ENCODE results near the gene CYP2W1.

DNA sequence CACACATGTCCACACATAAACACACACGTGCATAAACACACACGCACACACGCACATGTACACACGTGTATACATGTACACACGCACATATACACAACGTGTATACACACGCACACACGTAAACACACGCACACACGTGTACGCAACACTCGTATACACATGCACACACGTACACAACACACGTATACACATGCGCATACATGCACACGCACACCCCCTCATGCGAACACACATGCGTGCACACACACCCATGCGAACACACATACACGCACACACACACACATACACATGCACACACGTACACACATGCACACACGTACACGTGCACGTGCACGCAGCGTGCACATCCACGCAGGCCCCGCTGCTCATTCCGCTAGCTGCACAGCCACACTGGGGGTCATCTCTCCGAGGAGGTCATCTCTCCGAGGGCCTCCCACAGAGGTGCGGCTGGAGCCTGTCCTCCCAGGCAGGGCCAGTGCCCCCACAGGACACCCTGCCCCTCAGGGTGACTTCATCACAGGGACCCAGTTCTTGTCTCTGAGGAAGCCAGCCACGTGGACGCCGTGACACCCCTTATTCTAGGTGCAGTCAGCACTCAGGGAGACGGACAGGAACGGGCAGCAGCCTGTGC, 25.9 kb downstream of the CYP2W1 start:
- TF ChIP-seq TCF7L2 (IDR thresholded peaks at IDR 0.05; ENCODE audit: borderline replicate concordance, low read depth, low read length) (no peak), GLI4 (tag by site-specific recombination; IDR thresholded peaks at IDR 0.05) (no peak)

Measured in HEK293 (cell line).